Brain pericyte (primary cell): ENCODE measurements around the gene STX19.
"Not testable (repeated sequence)": the region's sequence is repeated elsewhere in the genome, so short reads cannot be mapped to it uniquely, and the experiment has no call there.

ENCODE experiments used
- DNase-seq: peaks from one replicate; pipeline ENCODE4 v3.0.0-alpha.2; 2012; ENCODE audit warnings: low read depth, low spot score

The STX19 gene

GRCh38 chr3:94028093-94028837 is at the start of gene STX19:
Gene STX19 (minus strand): TSS chr3:94028597. CDS start chr3:94015269, 13,328 bp downstream.
- no peak for DNase-seq

- DNase-seq, result no peak
Observed at GRCh38 chr3:94076055-94076454, 47.7 kb upstream of the STX19 start.

GRCh38 chr3:94071713-94072284 is 43.4 kb upstream of the STX19 start:
- DNase-seq, result no peak

GRCh38 chr3:94070341-94070911 is 42.0 kb upstream of the STX19 start:
- DNase-seq, result no peak

- DNase-seq, result no peak
Observed at GRCh38 chr3:94069194-94069813, 40.9 kb upstream of the STX19 start.

- no peak for DNase-seq
Observed at GRCh38 chr3:94066506-94067500, 38.4 kb upstream of the STX19 start.

GRCh38 chr3:94065819-94066480 is 37.6 kb upstream of the STX19 start:
- no peak for DNase-seq

- no peak for DNase-seq
Observed at GRCh38 chr3:94065122-94065521, 36.7 kb upstream of the STX19 start.

- no peak for DNase-seq
Observed at GRCh38 chr3:94064243-94064860, 36.0 kb upstream of the STX19 start.

GRCh38 chr3:94063496-94064119 is 35.2 kb upstream of the STX19 start:
- no peak for DNase-seq

GRCh38 chr3:94062513-94063404 is 34.4 kb upstream of the STX19 start, which contains the start of the genes DHFR2 and NSUN3:
Gene DHFR2 (minus strand): TSS chr3:94062916. CDS start chr3:94061511, 1,405 bp downstream.
Gene NSUN3 (plus strand): TSS chr3:94063061. CDS start chr3:94063127, 66 bp downstream.
- peak; percentile 83 for DNase-seq

- DNase-seq, result no peak
Observed at GRCh38 chr3:94061297-94061696, 32.9 kb upstream of the STX19 start.

GRCh38 chr3:94050546-94050945 is 22.1 kb upstream of the STX19 start:
- no peak for DNase-seq

GRCh38 chr3:94049267-94049666 is 20.9 kb upstream of the STX19 start:
- DNase-seq, result no peak

- no peak for DNase-seq
Observed at GRCh38 chr3:94046533-94046932, 18.1 kb upstream of the STX19 start.

- DNase-seq, result not testable (repeated sequence)
Observed at GRCh38 chr3:94044100-94044936, 15.9 kb upstream of the STX19 start.

GRCh38 chr3:94043285-94043684 is 14.9 kb upstream of the STX19 start:
- no peak for DNase-seq
